ENCODE measurements around the gene POU2AF1. TPM values are rescaled to one million over a fixed set of nuclear protein-coding genes. Genes with fewer than 3 reads are reported as not detected.

Gene POU2AF1
- total and polyA plus RNA-seq, 2 of the 13 experiments (the other 11 are each of a cell fraction or from before 2014, with no cell fraction given) = 1.9 to 3.6 TPM

- TF ChIP-seq ZNF605 (CRISPR knock-in tag; IDR thresholded peaks at IDR 0.05) = peak; percentile 96
- no peak for TF ChIP-seq ZBTB1 (CRISPR knock-in tag; IDR thresholded peaks at IDR 0.05; ENCODE audit: borderline replicate concordance)
- 0 out of 2 replicates have a peak, but pooled peaks have one; percentile 69 for TF ChIP-seq ATF7-NPFF (CRISPR knock-in tag; IDR thresholded peaks at IDR 0.05; ENCODE audit: low read depth)
- TF ChIP-seq ZNF558 (CRISPR knock-in tag; IDR thresholded peaks at IDR 0.05; ENCODE audit: borderline replicate concordance) = no peak; the same call in 1 of the 2 replicates
- peak; percentile 81; the same call in 1 of the 2 replicates for TF ChIP-seq CHD4 (IDR thresholded peaks at IDR 0.05; ENCODE audit: borderline replicate concordance, low read length)
- TF ChIP-seq ZFX (CRISPR knock-in tag; IDR thresholded peaks at IDR 0.05; ENCODE audit: low read depth) = peak; percentile 94
- TF ChIP-seq ISX (CRISPR knock-in tag; conservative IDR thresholded peaks at IDR 0.05) = no peak; the same call in 1 of the 2 replicates
- peak; percentile 96 for TF ChIP-seq MEF2D (CRISPR knock-in tag; IDR thresholded peaks at IDR 0.05)
- peak; percentile 50; the same call in 1 of the 2 replicates for TF ChIP-seq ZBTB2 (CRISPR knock-in tag; IDR thresholded peaks at IDR 0.05; ENCODE audit: low read depth)
- TF ChIP-seq PAX8 (CRISPR knock-in tag; IDR thresholded peaks at IDR 0.05; ENCODE audit: borderline replicate concordance) = 0 out of 2 replicates have a peak, but pooled peaks have one; percentile 76
- peak; percentile 34; the same call in 1 of the 2 replicates for TF ChIP-seq YEATS2 (CRISPR knock-in tag; IDR thresholded peaks at IDR 0.05; ENCODE audit: borderline replicate concordance)
- peak; percentile 92 for TF ChIP-seq ATF3 (CRISPR knock-in tag; IDR thresholded peaks at IDR 0.05)
- peak; percentile 51; the same call in 1 of the 2 replicates for TF ChIP-seq ZNF329 (CRISPR knock-in tag; IDR thresholded peaks at IDR 0.05; ENCODE audit: low read depth)
- TF ChIP-seq ZNF33B (CRISPR knock-in tag; IDR thresholded peaks at IDR 0.05) = peak; percentile 54; the same call in 1 of the 2 replicates
- TF ChIP-seq CREM (IDR thresholded peaks at IDR 0.05) = peak; percentile 96
- no peak for TF ChIP-seq CREM (CRISPR knock-in tag; IDR thresholded peaks at IDR 0.05)
- no peak for TF ChIP-seq ZNF33A (CRISPR knock-in tag; IDR thresholded peaks at IDR 0.05; ENCODE audit: borderline replicate concordance)
- peak; percentile 97 for TF ChIP-seq ARID5B (CRISPR knock-in tag; IDR thresholded peaks at IDR 0.05)
- TF ChIP-seq ATF7 (IDR thresholded peaks at IDR 0.05) = peak; percentile 33; the same call in 1 of the 2 replicates
- peak; percentile 89 for TF ChIP-seq ATF7 (CRISPR knock-in tag; IDR thresholded peaks at IDR 0.05)
- no peak for TF ChIP-seq TERF1 (CRISPR knock-in tag; IDR thresholded peaks at IDR 0.05)
- TF ChIP-seq ZNF570 (CRISPR knock-in tag; IDR thresholded peaks at IDR 0.05; ENCODE audit: borderline replicate concordance) = no peak
- peak; percentile 92 for TF ChIP-seq NR2C2 (CRISPR knock-in tag; IDR thresholded peaks at IDR 0.05; ENCODE audit: borderline replicate concordance)
Observed at GRCh38 chr11:111360150-111361043, 18.7 kb downstream of the POU2AF1 start (continued).
